ENCODE measurements around the gene EIF3I. TPM values are rescaled to one million over a fixed set of nuclear protein-coding genes. Genes with fewer than 3 reads are reported as not detected.

Gene EIF3I
- total RNA-seq, 4 donors from 2014 or later, result 123 to 224 (median 171) TPM

- no peak overlapping the region for H3K4me3 ChIP-seq
- peaks cover 6 to 33% (median 15%) of the 10 kb centered on the region in 3 donors for H3K4me1 ChIP-seq
- no peak for ATAC-seq
- no peaks in the 10 kb centered on the region for H3K27me3 ChIP-seq
- H3K27ac ChIP-seq, result no peak overlapping the region
- no peaks in the 10 kb centered on the region for H3K9me3 ChIP-seq
- TF ChIP-seq, protein P1, sequence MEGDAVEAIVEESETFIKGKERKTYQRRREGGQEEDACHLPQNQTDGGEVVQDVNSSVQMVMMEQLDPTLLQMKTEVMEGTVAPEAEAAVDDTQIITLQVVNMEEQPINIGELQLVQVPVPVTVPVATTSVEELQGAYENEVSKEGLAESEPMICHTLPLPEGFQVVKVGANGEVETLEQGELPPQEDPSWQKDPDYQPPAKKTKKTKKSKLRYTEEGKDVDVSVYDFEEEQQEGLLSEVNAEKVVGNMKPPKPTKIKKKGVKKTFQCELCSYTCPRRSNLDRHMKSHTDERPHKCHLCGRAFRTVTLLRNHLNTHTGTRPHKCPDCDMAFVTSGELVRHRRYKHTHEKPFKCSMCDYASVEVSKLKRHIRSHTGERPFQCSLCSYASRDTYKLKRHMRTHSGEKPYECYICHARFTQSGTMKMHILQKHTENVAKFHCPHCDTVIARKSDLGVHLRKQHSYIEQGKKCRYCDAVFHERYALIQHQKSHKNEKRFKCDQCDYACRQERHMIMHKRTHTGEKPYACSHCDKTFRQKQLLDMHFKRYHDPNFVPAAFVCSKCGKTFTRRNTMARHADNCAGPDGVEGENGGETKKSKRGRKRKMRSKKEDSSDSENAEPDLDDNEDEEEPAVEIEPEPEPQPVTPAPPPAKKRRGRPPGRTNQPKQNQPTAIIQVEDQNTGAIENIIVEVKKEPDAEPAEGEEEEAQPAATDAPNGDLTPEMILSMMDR (IDR thresholded peaks at IDR 0.05), result no peak
- TF ChIP-seq EP300 (IDR thresholded peaks at IDR 0.05), result no peak
- peaks cover 0 to 64% of the 10 kb centered on the region in 2 donors for H3K36me3 ChIP-seq
- WGBS, 2 donors (ENCODE audit: low coverage in 1 of 2), result no CpG with 5 or more reads among the region's 1 CpG
Measured at GRCh38 chr1:32197074-32197473, 25.1 kb upstream of the EIF3I start.

DNA sequence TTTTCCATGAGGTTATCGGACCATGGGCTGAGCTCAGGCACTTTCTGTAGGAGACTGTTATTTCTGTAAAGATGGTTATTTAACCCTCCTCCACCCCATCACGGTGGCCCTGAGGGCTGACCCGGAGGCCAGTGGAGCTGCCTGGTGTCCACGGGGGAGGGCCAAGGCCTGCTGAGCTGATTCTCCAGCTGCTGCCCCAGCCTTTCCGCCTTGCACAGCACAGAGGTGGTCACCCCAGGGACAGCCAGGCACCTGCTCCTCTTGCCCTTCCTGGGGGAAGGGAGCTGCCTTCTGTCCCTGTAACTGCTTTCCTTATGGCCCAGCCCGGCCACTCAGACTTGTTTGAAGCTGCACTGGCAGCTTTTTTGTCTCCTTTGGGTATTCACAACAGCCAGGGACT lies 24.4 kb upstream of the EIF3I start:
- no peaks in the 10 kb centered on the region for H3K27me3 ChIP-seq
- WGBS, 2 donors (ENCODE audit: low coverage in 1 of 2), result 64 to 76% methylated on average over 2 of the region's 6 CpGs
- no peak overlapping the region for H3K4me3 ChIP-seq
- ATAC-seq, result no peak
- H3K27ac ChIP-seq, result peak overlapping the region in 1 of 4 donors; percentile 24
- TF ChIP-seq EP300 (IDR thresholded peaks at IDR 0.05) (no peak), POLR2A (IDR thresholded peaks at IDR 0.05) (no peak), POLR2AphosphoS5 (IDR thresholded peaks at IDR 0.05) (no peak)
- TF ChIP-seq, protein P1 (IDR thresholded peaks at IDR 0.05), result no peak
- H3K36me3 ChIP-seq, result peaks cover 0 to 57% of the 10 kb centered on the region in 2 donors
- peaks cover 6 to 36% (median 15%) of the 10 kb centered on the region in 3 donors for H3K4me1 ChIP-seq
- no peaks in the 10 kb centered on the region for H3K9me3 ChIP-seq

DNA sequence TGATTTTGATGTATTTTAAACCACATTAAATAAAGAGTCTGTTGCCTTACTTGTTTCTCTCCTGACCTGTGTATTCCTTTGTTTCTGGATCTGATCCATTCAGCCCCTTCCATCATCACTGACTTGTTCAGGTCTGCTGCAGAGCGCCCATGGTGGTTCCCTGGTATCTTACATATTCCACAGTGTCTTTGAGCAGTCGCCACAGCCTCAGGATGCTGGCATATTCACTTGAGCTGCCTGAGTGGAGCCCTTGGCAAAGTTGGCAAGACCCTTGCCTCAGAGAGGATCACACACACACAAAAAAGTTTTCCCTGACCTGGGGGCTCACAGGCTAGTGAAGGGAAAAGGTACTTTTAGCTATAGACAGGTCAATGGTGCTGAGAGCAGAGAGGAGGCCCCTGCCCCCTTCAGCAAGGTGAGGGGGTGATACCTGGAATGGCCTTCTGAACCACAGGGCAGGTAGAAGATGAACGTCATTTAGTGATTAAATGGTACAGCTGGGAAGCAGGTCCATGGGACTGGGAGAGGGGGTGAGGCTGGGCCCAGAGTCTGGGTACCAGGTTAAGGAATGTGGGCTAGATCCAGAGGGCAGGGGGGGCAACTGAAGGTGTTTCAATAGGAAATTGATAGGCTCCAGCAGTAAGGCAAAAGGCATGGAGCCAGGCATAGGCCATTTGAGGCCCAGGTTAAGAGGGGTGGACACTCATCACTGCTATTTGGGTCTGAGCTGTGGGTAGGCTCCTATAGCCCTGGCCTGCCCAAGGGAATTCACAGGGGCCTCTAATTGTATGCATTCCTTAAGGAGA lies 23.8 kb upstream of the EIF3I start:
- no peak for TF ChIP-seq POLR2AphosphoS5 (IDR thresholded peaks at IDR 0.05)

DNA sequence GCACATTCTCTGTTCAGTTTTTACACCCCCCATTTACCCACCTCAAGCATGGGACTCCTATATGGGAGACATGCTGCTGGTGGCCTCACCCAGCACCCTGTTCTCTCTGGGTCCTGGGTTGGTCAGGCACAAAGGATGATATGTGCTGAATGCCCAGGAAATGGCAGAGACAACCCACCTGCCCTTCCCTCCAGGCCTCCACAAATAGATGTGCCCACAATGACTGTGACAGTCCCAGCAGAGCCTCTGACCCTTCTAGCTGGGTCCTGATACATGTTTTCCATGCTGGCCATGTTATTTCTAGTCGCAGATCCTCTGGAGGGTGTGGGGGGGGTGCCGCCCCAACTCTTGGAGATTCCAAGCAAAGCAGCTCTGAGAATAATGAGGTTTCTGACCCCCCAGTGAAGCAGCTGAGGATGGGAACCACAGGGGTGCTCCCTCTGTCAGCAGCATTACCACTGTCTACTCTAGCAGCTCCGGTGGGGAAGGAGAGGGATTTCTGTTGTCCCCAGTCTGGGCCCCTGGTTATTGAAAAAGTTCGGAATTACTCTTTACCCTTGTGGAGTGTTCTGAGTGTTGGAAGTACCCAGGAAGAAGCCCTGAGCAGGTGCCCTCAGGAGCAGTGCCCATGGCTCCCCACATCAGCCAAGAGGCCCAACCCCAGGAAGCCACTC lies 23.0 kb upstream of the EIF3I start:
- Histone ChIP-seq H3K9me3 (no peaks in the 10 kb centered on the region), H3K4me1 (peaks cover 6 to 36% (median 15%) of the 10 kb centered on the region in 3 donors), H3K36me3 (peaks cover 0 to 43% of the 10 kb centered on the region in 2 donors), H3K27ac (peak overlapping the region in 3 of 4 donors; percentile 88 to 95 (median 90)), H3K4me3 (no peak overlapping the region), H3K27me3 (no peaks in the 10 kb centered on the region)
- WGBS, 2 donors (ENCODE audit: low coverage in 1 of 2), result 33% methylated on average over 1 of the region's 4 CpGs; no CpG with 5 or more reads in 1 of the 2 donors
- TF ChIP-seq EP300 (IDR thresholded peaks at IDR 0.05) (no peak), POLR2AphosphoS5 (IDR thresholded peaks at IDR 0.05) (no peak), POLR2A (IDR thresholded peaks at IDR 0.05) (no peak)
- TF ChIP-seq, protein P1 (IDR thresholded peaks at IDR 0.05), result no peak
- ATAC-seq, result no peak

More for the DNA sequence above, 23.8 kb upstream of the EIF3I start:
- H3K4me3 ChIP-seq, result no peak overlapping the region
- peak overlapping the region in 1 of 4 donors; percentile 24 for H3K27ac ChIP-seq
- H3K9me3 ChIP-seq, result no peaks in the 10 kb centered on the region
- H3K36me3 ChIP-seq, result peaks cover 0 to 51% of the 10 kb centered on the region in 2 donors
- H3K27me3 ChIP-seq, result no peaks in the 10 kb centered on the region
- peaks cover 6 to 36% (median 15%) of the 10 kb centered on the region in 3 donors for H3K4me1 ChIP-seq
- WGBS, 2 donors (ENCODE audit: low coverage in 1 of 2), result 57 to 83% methylated on average over 1 to 2 of the region's 3 CpGs
- no peak for ATAC-seq

DNA sequence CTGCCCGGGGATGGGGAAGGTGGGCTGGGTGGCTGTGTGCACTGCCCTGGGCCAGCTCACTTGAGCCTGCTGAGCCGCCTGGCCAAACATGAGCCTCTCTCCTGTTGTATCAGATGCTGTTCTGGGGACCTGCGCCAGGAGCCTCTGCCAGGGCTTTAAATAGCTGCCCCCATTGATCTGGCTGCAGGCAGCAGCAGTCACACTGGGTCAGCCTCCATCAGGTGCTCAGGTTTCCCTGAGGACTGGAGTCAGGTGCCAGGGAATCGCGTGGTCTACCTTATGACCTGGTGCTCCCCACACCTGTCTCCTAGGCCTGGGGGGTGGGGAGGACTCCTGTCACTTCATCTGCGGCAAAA lies 22.5 kb upstream of the EIF3I start:
- H3K9me3 ChIP-seq, result no peaks in the 10 kb centered on the region
- TF ChIP-seq, protein P1 (IDR thresholded peaks at IDR 0.05), result no peak
- TF ChIP-seq POLR2A (IDR thresholded peaks at IDR 0.05), result no peak
- TF ChIP-seq EP300 (IDR thresholded peaks at IDR 0.05), result no peak
- no peak for TF ChIP-seq POLR2AphosphoS5 (IDR thresholded peaks at IDR 0.05)
- WGBS, 2 donors (ENCODE audit: low coverage in 1 of 2), result 0 to 20% methylated on average over 1 of the region's 6 CpGs
- peak overlapping the region; percentile 43 to 95 (median 89) for H3K27ac ChIP-seq
- no peaks in the 10 kb centered on the region for H3K27me3 ChIP-seq
- peak overlapping the region in 1 of 2 donors; percentile 72 for H3K4me3 ChIP-seq
- no peak for ATAC-seq
- peaks cover 6 to 40% (median 15%) of the 10 kb centered on the region in 3 donors for H3K4me1 ChIP-seq
- peaks cover 0 to 38% of the 10 kb centered on the region in 2 donors for H3K36me3 ChIP-seq
